Loucy (cell line): Measurements from ENCODE around the gene LIPC.

Experiments
- EZH2phosphoT487 ChIP-seq: fragments of 200-600 bp; IDR thresholded peaks from 2 replicates; pipeline ENCODE4 v1.6.1; 2018; ENCODE audit warnings: antibody characterized with exemption, mild to moderate bottlenecking, moderate library complexity, borderline replicate concordance
- TF ChIP-seq, protein P1 (sequence below): fragments of 200-600 bp; sonication (generic); conservative IDR thresholded peaks from 2 replicates; pipeline ENCODE4 v1.5.1; 2014; ENCODE audit warnings: mild to moderate bottlenecking, antibody characterized with exemption, low read length

DNA sequence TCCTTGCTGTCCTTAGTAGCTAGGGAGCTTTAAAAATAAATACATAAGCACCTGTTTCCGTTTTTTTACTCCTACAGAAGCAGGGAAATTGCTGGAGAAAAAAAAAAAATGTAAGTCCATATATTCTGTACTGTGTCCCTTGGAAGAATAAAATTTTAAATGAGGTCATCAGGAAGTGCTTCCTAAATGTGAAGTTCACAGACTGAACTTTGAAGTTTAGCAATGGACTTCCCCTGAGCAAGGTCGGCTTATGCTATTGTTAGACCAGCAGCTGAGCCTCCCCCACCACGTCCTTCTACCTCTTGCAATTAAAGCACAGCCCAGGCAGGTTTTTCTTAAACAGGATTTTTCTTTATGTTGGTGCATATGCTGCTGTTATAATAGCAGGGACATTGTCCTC, 26.3 kb downstream of the LIPC start:
- TF ChIP-seq, protein P1, sequence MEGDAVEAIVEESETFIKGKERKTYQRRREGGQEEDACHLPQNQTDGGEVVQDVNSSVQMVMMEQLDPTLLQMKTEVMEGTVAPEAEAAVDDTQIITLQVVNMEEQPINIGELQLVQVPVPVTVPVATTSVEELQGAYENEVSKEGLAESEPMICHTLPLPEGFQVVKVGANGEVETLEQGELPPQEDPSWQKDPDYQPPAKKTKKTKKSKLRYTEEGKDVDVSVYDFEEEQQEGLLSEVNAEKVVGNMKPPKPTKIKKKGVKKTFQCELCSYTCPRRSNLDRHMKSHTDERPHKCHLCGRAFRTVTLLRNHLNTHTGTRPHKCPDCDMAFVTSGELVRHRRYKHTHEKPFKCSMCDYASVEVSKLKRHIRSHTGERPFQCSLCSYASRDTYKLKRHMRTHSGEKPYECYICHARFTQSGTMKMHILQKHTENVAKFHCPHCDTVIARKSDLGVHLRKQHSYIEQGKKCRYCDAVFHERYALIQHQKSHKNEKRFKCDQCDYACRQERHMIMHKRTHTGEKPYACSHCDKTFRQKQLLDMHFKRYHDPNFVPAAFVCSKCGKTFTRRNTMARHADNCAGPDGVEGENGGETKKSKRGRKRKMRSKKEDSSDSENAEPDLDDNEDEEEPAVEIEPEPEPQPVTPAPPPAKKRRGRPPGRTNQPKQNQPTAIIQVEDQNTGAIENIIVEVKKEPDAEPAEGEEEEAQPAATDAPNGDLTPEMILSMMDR, result no peak
- no peak for TF ChIP-seq EZH2phosphoT487
